GM21786 (cell line): ENCODE data around the gene OR56B4.
"Not testable (repeated sequence)": the region's sequence is repeated elsewhere in the genome, so short reads cannot be mapped to it uniquely, and the experiment has no call there.

Source experiments
- ATAC-seq: cut with Tn5 transposase; IDR thresholded peaks from one replicate; pipeline ENCODE4 v1.9.1; 2021; ENCODE audit not compliant: unreplicated experiment

Gene OR56B4

DNA sequence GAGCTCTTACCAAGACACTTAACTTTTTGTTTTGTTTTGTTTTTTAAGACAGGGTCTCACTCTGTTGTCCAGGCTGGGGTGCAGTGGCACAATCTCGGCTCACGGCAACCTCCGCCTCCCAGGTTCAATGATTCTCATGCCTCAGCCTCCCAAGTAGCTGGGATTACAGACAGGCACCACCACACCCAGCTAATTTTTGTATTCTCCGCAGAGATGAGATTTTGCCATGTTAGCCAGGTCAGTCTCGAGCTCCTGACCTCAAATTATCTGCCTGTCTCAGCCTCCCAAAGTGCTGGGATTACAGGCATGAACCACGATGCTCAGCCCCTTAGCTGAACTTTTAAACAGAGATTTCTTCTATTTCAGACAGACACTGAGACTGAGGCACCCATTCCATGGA is at the start of gene OR56B4:
Gene OR56B4 (plus strand): TSS at position 301 of the 400 bp plus-strand sequence. CDS start 95 bp downstream, at position 396.
- not testable (repeated sequence) for ATAC-seq

DNA sequence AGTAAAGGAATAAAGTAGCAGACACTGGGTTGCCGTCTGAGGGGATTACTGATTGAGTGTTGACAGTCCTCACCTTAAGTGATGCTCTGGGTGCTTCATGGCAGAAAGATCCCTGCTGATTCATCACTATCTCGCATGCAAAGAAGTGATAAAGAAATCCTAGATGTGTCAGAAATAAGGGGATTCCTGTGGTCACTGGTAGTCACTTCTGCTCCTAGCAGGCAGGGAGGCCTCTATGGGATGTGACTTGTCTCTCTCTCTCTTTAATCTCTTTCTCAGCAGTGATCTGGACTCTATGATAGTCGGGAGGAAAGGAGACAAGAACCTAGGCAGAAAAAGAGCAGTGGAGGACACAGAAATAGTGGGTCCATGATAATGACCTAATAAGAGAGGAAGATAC is 46.0 kb upstream of the OR56B4 start:
- ATAC-seq: no peak

GRCh38 chr11:6062691-6063358 is 44.7 kb upstream of the OR56B4 start:
- ATAC-seq: no peak

GRCh38 chr11:6067502-6067901 is 40.0 kb upstream of the OR56B4 start:
- no peak for ATAC-seq

GRCh38 chr11:6076443-6076842 is 31.0 kb upstream of the OR56B4 start:
- not testable (repeated sequence) for ATAC-seq

DNA sequence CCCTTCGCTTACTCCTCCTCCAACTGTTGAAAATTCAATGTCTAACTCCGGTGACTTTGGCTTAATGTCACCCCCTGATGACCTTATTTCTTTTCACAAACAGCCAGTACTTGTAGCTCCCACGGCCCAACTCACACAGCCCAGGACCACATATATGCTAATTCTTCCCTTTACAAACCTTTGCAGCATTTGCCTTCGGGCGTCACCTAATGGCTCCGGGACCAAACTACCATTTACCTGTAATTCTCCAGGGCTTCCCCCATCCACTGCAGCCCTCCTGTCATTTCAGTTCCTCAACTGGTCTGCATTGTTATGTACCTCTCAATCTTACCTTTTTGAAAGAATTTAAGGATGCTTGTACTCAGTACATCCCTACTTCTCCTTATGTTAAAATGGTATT is 29.8 kb upstream of the OR56B4 start:
- no peak for ATAC-seq

- ATAC-seq: no peak
These were observed 28.0 kb upstream of the OR56B4 start for GRCh38 chr11:6079463-6079862.

GRCh38 chr11:6083129-6083528 is 24.4 kb upstream of the OR56B4 start:
- no peak for ATAC-seq

DNA sequence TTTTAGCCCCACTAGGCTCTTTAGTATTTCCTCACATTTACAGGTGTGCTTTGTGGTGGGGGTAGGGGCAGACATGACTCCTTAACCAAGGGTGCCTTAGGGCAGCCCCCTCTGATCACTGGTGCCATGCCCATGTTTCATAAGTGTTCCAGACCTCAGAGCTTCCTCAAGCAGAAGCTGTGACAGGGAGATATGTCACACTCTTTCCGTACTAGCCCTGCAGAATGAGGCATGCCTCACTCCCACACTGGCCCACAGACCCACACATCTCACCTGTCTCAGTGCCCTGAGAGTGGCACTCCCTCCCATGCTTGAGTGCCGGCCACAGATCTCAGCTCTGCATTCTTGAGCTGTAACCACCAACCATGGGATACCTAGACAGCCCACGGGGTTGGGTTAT is 22.9 kb upstream of the OR56B4 start:
- ATAC-seq: no peak

DNA sequence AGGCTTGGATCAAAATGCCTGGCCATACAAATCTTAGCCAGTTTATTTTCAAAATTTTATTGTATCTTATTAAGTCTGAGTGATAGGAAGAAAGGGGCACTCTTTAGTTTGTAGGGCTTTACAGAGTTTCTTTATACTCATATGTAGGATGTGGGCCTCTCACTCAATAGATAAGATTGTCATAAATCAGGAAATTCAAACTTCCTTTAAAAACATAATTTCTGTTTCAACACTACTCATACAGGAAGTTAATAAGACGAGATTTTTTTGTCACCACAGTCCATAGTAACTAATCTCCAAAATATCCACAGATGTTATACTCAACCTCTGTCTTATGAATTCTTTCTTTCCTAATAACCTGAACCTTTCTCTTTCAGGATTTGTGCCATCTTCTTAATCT is 13.3 kb upstream of the OR56B4 start:
- no peak for ATAC-seq

DNA sequence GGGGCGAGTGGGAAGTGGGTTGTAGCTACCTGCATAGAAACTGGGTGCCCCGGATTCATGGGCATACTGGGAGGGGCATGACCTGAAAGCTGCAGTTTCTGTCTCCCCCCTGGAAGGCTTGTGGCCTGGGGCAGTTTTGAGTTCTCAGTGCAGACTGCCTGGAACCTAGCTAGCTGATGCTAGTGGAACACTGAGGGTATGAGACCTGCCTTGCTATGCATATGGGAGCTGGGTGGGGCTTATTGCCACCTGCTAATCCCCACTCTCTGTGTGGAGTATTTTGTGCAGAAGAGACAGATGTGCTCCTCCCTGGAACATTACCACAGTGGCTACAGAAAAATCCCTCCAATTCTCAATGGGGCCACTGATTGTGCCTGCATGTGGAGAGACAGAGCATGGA is 11.7 kb upstream of the OR56B4 start:
- ATAC-seq: no peak

- no peak for ATAC-seq
These were observed 11.1 kb upstream of the OR56B4 start for GRCh38 chr11:6096417-6096816.

DNA sequence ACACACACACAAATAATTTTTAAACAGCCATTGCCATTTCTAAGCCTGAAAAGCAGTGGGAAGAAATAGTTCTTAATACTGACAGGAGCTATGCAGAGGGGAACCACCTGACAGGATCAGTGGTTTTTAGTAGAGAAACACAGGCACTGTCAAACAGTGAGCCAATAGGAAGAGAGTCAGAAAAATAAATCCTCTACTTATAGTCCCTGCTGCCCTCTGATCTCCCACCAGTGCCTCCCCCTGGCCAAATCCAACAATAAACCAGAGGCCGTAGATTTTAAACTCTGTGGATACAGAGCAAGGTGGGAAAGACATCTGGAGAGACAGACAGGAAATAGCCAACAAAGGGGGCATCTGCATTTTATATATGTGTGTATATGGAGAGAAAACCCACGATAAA is 7.9 kb upstream of the OR56B4 start:
- ATAC-seq: no peak

DNA sequence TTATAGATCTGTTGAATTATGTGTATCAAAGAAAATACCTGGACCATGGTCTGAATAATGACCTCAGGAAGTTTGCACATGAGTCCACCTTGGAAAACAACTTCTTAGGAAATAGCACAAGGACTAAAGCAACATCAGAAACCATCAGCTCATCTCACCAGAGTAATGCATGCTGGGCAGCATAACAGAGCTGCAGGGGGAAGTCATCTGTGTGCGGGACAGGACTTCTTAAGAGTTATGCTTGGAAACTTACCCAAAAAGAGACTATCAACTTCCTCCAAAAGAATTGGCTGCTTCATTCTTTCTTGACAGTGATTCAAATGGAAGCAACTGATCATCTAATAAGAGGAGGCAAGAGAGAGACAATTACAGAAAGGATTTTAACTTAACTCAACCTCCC is 2.5 kb downstream of the OR56B4 start:
- ATAC-seq: no peak

- ATAC-seq: no peak
These were observed 4.2 kb downstream of the OR56B4 start for GRCh38 chr11:6111673-6112072.

- no peak for ATAC-seq
These were observed 9.2 kb downstream of the OR56B4 start for GRCh38 chr11:6116638-6117037.

- no peak for ATAC-seq
These were observed 16.8 kb downstream of the OR56B4 start for GRCh38 chr11:6124245-6124644.

- no peak for ATAC-seq
These were observed 20.4 kb downstream of the OR56B4 start for GRCh38 chr11:6127881-6128280.

DNA sequence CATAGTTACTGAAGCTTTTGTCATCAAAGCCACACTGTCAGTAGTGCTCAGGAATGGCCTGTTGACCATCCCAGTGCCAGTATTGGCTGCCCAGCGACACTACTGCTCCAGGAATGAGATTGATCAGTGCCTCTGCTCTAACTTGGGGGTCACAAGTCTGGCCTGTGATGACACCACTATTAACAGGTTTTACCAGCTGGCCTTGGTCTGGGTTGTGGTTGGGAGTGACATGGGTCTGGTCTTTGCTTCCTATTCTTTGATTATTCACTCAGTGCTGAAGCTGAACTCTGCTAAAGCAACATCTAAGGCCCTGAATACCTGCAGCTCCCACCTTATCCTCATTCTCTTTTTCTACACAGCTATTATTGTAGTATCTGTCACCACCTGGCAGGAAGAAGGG is 21.5 kb downstream of the OR56B4 start:
- no peak for ATAC-seq

DNA sequence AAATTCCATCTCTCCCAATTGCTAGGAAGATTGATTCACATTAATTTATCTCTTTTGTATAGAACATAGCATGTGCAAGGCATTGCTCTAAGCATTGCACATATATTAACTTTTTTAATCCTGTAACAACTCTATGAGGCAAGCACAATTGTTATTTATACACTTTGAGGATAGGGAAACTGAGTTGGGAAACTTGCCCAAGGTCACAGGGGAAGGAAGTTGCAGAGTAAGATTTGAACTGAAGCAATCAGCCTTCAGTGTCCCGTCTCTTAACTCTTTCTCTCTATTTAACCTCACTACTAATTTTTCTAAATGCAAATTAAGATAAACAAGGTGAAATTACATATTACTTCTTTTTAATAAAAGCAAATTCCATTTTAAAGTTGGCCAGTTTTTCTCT is 22.2 kb downstream of the OR56B4 start:
- no peak for ATAC-seq

- no peak for ATAC-seq
These were observed 24.9 kb downstream of the OR56B4 start for GRCh38 chr11:6132431-6132830.

- not testable (repeated sequence) for ATAC-seq
These were observed 28.5 kb downstream of the OR56B4 start for GRCh38 chr11:6135936-6136335.

DNA sequence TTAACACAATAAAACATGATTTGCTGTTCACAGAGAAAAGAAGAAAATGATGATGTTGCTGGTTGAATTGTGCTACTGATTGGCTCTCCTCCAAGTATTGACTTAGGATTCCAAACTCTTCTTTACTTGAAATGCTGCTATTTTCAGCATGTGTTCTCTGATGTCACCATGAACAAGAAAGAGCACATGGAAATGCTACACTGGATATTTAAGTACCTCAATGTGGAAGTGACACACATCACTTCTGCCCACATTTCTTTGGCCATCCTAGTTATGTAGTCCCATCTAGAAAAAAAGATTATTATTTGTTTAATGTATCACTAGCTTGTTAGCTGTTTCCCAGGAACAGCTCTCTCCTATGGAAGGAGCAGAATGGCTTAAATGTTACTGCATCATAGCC is 35.5 kb downstream of the OR56B4 start:
- no peak for ATAC-seq
